ENCODE data around the gene FOXF2. TPM values are rescaled to one million over a fixed set of nuclear protein-coding genes. Genes with fewer than 3 reads are reported as not detected.
A peak's percentile ranks its signal among the peaks of the same experiment; 100 is the strongest.

FOXF2 gene
- total RNA-seq, 1 donor from 2014 or later: not detected

GRCh38 chr6:1385129-1386037 is 4.0 kb upstream of the FOXF2 start:
- H3K9me3 Mint-ChIP-seq: no peaks in the 10 kb centered on the region
- CTCF ChIA-PET: interaction anchor here (0.8 to 1.5 kb wide), 2 partner anchors 12 to 588 kb away, joined by 3 to 4 read pairs; no protein-coding TSS in a partner anchor
- ATAC-seq (ENCODE audit: low read depth) (no peak), DNase-seq (no peak)
- H3K27me3 Mint-ChIP-seq: peaks cover 56% of the 10 kb centered on the region
- no peak for TF ChIP-seq CTCF (IDR thresholded peaks at IDR 0.05)
- no peak overlapping the region for H3K27ac Mint-ChIP-seq
- no peaks in the 10 kb centered on the region for H3K36me3 Mint-ChIP-seq (ENCODE audit: low read depth)
- no peak overlapping the region for H3K4me3 Mint-ChIP-seq
- intact Hi-C loops (cut with micrococcal nuclease): no loop called here
- POLR2A ChIA-PET: no interaction called here
- H3K4me1 Mint-ChIP-seq: peaks cover 38% of the 10 kb centered on the region

- Mint-ChIP-seq H3K4me1 (peaks cover 30% of the 10 kb centered on the region), H3K27me3 (peaks cover 52% of the 10 kb centered on the region), H3K9me3 (no peaks in the 10 kb centered on the region), H3K27ac (no peak overlapping the region), H3K36me3 (ENCODE audit: low read depth) (no peaks in the 10 kb centered on the region), H3K4me3 (no peak overlapping the region)
- no peak for TF ChIP-seq CTCF (IDR thresholded peaks at IDR 0.05)
- no peak for ATAC-seq (ENCODE audit: low read depth)
- POLR2A ChIA-PET: no interaction called here
- CTCF ChIA-PET: interaction anchor here (0.8 to 1.8 kb wide), 3 partner anchors 11 to 589 kb away, joined by 3 to 10 read pairs (median 4); no protein-coding TSS in a partner anchor
- DNase-seq: no peak
- intact Hi-C loops (cut with micrococcal nuclease): no loop called here
Measured at GRCh38 chr6:1386038-1386709, 3.2 kb upstream of the FOXF2 start.

DNA sequence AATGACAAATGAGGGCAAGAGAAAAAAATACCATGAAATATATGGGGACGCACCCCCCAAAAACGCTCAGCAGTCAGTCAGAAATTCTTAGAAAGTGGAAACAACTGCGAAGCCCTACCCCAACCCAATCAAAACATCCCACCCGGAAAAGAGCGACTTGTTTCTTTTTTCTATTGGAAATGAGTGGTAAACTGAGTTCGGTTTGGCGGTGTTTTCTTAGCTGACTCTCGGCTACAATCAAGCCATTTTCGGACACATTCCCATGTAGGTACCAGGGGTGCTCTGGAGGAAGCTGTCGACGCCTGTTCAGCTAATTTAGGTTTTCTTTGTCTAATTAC is 1.9 kb upstream of the FOXF2 start:
- intact Hi-C loops (cut with micrococcal nuclease): no loop called here
- ATAC-seq (ENCODE audit: low read depth) (no peak), DNase-seq (no peak)
- peaks cover 26% of the 10 kb centered on the region for H3K4me1 Mint-ChIP-seq
- no peaks in the 10 kb centered on the region for H3K36me3 Mint-ChIP-seq (ENCODE audit: low read depth)
- TF ChIP-seq CTCF (IDR thresholded peaks at IDR 0.05): no peak
- peaks cover 62% of the 10 kb centered on the region for H3K27me3 Mint-ChIP-seq
- no peak overlapping the region for H3K27ac Mint-ChIP-seq
- ChIA-PET POLR2A (no interaction called here), CTCF (interaction anchor here (1.8 kb wide), 1 partner anchor 9 kb away, joined by 10 read pairs; no protein-coding TSS in a partner anchor)
- H3K4me3 Mint-ChIP-seq: no peak overlapping the region
- H3K9me3 Mint-ChIP-seq: no peaks in the 10 kb centered on the region

GRCh38 chr6:1387876-1388629 is 1.3 kb upstream of the FOXF2 start:
- intact Hi-C loops (cut with micrococcal nuclease): no loop called here
- TF ChIP-seq CTCF (IDR thresholded peaks at IDR 0.05): no peak
- no peaks in the 10 kb centered on the region for H3K36me3 Mint-ChIP-seq (ENCODE audit: low read depth)
- H3K4me1 Mint-ChIP-seq: peaks cover 25% of the 10 kb centered on the region
- ATAC-seq (ENCODE audit: low read depth): no peak
- ChIA-PET CTCF (interaction anchor here (1.8 kb wide), 1 partner anchor 9 kb away, joined by 10 read pairs; no protein-coding TSS in a partner anchor), POLR2A (no interaction called here)
- H3K9me3 Mint-ChIP-seq: no peaks in the 10 kb centered on the region
- H3K4me3 Mint-ChIP-seq: peak overlapping the region; percentile 78
- H3K27me3 Mint-ChIP-seq: peaks cover 58% of the 10 kb centered on the region
- DNase-seq: no peak
- no peak overlapping the region for H3K27ac Mint-ChIP-seq

Measured in activated B cell treated with CpG ODN at 0.5 μM for 24 hours (primary cell).